ENCODE measurements around the gene INAVA. TPM values are rescaled to one million over a fixed set of nuclear protein-coding genes. Genes with fewer than 3 reads are reported as not detected.
A peak's percentile ranks its signal among the peaks of the same experiment; 100 is the strongest.

The INAVA gene
- total RNA-seq, 1 donor from 2014 or later, result 28.7 TPM

DNA sequence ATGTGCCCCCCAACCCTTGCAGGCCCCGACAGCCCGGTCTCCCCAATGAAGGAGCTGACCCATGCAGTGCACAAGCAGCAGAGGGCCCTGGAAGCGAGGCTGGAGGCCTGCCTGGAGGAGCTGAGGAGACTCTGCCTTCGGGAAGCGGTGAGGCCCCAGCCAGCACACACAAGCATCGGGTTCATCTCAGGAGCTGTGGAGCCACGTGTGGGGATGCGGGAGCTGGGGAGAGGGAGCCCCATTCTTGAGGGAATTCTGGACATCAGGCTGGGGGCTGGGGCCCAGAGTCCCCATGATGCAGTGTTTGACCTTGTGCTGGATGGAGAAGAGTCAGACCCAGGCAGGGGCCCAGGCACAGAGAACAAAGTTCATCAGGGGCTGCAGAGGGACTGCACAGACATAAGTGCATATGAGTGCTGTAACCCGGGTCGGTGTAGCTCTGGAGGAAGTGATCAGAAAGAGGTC lies 4.8 kb downstream of the INAVA start:
- FAIRE-seq (no peak), DNase-seq (ENCODE audit: low read depth) (no peak)

DNA sequence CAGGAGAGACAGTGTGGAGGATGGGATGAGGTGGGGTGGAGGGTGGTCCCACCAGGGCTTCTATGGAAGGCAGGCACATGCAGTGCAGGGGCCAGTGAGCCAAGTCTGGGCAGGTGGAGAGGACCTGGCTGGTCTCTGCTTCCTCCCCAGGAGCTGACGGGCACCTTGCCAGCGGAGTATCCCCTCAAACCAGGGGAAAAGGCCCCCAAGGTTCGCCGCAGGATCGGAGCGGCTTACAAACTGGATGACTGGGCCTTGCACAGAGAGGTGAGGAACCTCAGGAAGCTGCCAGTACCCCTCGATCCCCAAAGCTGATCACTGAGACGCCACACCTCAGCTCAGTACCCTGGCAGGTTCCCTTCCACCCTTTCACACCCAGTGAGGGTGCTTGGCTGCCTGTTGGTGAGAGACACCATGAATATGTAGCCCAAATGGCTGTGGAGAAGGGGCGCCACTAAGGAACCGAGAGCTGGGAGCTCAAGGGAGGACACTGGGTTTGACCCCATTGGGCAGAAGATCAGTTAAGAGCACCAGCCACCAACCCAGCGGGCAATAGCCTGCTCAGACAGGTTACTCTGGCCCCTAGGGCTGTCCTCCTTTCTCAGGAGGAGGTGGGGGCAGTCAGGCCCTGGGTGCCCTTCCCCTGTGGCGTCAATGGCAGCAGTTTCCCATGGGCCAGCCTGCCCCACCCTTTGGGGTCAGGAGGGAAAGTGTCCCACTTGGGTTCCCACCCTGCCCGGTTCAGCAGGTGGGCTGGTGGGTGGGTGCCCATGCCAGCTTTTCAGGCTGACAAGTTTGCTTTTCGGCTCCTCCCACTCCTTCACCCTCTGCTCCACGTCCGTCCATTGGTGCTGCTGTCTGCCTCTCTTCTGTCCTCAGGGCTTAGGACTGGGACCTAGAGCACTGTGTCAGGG lies 5.5 kb downstream of the INAVA start:
- H3K36me3 ChIP-seq (ENCODE audit: control insufficient read depth, insufficient read depth, low read length), result peaks cover 53% of the 10 kb centered on the region
- TF ChIP-seq, protein P1, sequence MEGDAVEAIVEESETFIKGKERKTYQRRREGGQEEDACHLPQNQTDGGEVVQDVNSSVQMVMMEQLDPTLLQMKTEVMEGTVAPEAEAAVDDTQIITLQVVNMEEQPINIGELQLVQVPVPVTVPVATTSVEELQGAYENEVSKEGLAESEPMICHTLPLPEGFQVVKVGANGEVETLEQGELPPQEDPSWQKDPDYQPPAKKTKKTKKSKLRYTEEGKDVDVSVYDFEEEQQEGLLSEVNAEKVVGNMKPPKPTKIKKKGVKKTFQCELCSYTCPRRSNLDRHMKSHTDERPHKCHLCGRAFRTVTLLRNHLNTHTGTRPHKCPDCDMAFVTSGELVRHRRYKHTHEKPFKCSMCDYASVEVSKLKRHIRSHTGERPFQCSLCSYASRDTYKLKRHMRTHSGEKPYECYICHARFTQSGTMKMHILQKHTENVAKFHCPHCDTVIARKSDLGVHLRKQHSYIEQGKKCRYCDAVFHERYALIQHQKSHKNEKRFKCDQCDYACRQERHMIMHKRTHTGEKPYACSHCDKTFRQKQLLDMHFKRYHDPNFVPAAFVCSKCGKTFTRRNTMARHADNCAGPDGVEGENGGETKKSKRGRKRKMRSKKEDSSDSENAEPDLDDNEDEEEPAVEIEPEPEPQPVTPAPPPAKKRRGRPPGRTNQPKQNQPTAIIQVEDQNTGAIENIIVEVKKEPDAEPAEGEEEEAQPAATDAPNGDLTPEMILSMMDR (IDR thresholded peaks at IDR 0.05; ENCODE audit: insufficient read depth, low read length, severe bottlenecking), result no peak
- DNase-seq (ENCODE audit: low read depth) (no peak), FAIRE-seq (no peak)
- H3K4me3 ChIP-seq (ENCODE audit: low read depth, low read length), result no peak overlapping the region
- H3K27me3 ChIP-seq (ENCODE audit: control insufficient read depth, insufficient read depth, low read length), result no peaks in the 10 kb centered on the region

More for the DNA sequence above, 4.8 kb downstream of the INAVA start:
- H3K27me3 ChIP-seq (ENCODE audit: control insufficient read depth, insufficient read depth, low read length), result no peaks in the 10 kb centered on the region
- peaks cover 52% of the 10 kb centered on the region for H3K36me3 ChIP-seq (ENCODE audit: control insufficient read depth, insufficient read depth, low read length)
- TF ChIP-seq, protein P1 (IDR thresholded peaks at IDR 0.05; ENCODE audit: insufficient read depth, low read length, severe bottlenecking), result no peak
- H3K4me3 ChIP-seq (ENCODE audit: low read depth, low read length), result no peak overlapping the region

DNA sequence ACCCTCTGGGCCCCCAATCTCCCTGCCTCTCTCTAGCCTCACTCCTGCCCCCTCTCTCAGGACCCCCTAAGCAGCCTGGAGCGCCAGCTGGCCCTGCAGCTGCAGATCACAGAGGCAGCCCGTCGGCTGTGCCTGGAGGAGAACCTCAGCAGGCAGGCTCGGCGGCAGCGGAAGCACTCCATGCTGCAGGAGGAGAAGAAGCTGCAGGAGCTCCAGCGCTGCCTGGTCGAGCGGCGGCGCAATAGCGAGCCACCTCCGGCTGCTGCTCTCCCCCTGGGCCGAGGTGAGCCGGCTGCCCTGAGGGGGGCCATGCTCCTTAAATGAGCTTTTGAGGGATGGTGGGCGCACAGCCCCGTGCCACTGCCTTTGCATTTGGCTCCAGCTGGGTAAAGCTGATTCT lies 6.2 kb downstream of the INAVA start:
- TF ChIP-seq, protein P1 (IDR thresholded peaks at IDR 0.05; ENCODE audit: insufficient read depth, low read length, severe bottlenecking), result no peak
- Histone ChIP-seq H3K4me3 (ENCODE audit: low read depth, low read length) (no peak overlapping the region), H3K36me3 (ENCODE audit: control insufficient read depth, insufficient read depth, low read length) (peaks cover 53% of the 10 kb centered on the region), H3K27me3 (ENCODE audit: control insufficient read depth, insufficient read depth, low read length) (no peaks in the 10 kb centered on the region)
- DNase-seq (ENCODE audit: low read depth) (no peak), FAIRE-seq (no peak)

DNA sequence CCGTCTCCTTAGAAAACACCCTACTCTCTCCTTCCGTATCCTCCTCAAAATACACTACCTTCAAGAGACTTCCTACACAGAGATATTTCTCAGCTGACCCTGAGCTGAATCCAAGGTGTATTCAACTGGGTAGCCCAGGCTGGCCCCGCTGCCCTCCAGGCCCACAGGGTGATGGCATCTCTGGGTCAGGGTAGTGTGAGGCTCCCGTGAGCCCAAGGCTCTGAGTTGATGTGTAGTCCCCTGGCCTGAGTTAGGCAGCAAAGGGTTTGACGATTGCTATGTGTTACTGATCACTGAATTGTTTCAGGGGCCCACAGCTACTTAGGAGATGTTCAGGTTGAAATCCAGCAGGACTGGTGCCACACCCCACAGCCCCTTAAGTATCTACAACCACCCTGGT lies 6.7 kb downstream of the INAVA start:
- no peaks in the 10 kb centered on the region for H3K27me3 ChIP-seq (ENCODE audit: control insufficient read depth, insufficient read depth, low read length)
- DNase-seq (ENCODE audit: low read depth) (no peak), FAIRE-seq (no peak)
- no peak overlapping the region for H3K4me3 ChIP-seq (ENCODE audit: low read depth, low read length)
- peaks cover 53% of the 10 kb centered on the region for H3K36me3 ChIP-seq (ENCODE audit: control insufficient read depth, insufficient read depth, low read length)
- TF ChIP-seq, protein P1 (IDR thresholded peaks at IDR 0.05; ENCODE audit: insufficient read depth, low read length, severe bottlenecking), result no peak

DNA sequence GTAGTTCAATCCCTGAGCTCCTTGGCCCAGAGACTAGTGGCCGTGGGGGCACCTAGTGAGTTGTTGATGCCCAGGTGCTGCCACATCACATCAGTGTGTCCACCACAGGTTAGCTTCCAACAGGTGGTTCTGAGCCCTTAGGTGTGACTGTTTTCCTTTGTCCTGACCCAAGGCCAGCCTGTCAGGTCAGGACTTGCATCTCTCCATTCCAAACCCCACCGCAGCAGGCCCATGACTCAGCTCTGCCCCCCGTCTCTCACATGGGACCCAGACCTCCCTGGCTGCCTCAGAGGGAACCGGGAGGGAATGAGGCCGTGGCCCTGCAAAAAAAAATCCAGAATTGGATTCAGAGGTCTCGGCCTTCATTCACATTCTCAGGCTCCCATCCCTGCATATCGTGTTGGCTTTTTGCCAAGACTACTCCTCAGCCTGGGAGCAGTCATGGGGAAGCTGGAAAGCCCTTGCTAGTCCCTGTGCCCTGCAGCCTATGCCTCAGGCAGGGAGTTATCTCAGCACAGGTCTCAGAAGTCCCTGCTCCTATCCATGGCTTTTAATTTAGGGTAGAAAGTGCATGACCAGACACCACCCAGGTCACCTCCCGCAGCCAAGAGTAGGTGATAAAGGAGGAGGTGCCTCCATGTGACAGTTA lies 7.2 kb downstream of the INAVA start:
- TF ChIP-seq, protein P1 (IDR thresholded peaks at IDR 0.05; ENCODE audit: insufficient read depth, low read length, severe bottlenecking), result no peak
- DNase-seq (ENCODE audit: low read depth), result peak; percentile 70
- H3K27me3 ChIP-seq (ENCODE audit: control insufficient read depth, insufficient read depth, low read length), result no peaks in the 10 kb centered on the region
- FAIRE-seq, result no peak
- peaks cover 53% of the 10 kb centered on the region for H3K36me3 ChIP-seq (ENCODE audit: control insufficient read depth, insufficient read depth, low read length)
- H3K4me3 ChIP-seq (ENCODE audit: low read depth, low read length), result no peak overlapping the region

All from bronchial epithelial cell (primary cell).